GM19463 (cell line): ENCODE measurements around the gene ROCK2.
A peak's percentile ranks its signal among the peaks of the same experiment; 100 is the strongest.

Experiments
- ATAC-seq: cut with Tn5 transposase; IDR thresholded peaks from one replicate; pipeline ENCODE4 v1.9.1; 2021; ENCODE audit warnings: mild to moderate bottlenecking, moderate library complexity; ENCODE audit not compliant: unreplicated experiment

The ROCK2 gene

DNA sequence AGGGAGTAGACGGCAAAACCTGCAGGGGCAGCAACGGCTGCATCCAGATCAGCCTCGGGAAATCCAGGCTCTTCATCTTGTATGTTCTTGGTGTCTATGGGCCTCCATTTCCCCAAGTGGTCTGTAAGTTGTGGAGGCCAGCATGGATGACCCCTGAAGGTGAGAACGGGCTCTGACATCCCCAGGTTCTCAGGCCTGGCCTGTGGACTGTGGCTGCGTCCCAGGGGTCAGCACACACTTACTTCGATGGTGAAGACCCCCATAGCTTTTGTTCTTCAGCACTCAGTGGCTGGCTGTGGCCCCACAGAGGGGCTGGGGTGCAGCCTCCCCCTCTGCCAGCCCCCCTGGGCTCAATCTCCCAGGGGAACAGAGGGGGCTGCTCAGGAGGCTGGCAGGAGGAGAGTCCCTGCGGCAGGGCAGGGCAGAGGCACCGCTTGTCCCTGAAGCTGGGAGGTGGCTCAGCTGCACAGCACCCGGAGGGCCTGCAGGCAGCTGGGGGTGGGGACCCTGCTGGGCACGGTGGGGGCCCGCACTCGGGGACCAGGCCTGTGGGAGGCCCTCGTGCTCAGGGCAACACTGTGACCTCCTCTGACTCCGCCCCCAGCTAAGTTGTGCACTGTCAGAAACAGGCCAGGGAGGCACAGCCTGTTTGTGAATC is 185.4 kb downstream of the ROCK2 start:
- no peak for ATAC-seq

DNA sequence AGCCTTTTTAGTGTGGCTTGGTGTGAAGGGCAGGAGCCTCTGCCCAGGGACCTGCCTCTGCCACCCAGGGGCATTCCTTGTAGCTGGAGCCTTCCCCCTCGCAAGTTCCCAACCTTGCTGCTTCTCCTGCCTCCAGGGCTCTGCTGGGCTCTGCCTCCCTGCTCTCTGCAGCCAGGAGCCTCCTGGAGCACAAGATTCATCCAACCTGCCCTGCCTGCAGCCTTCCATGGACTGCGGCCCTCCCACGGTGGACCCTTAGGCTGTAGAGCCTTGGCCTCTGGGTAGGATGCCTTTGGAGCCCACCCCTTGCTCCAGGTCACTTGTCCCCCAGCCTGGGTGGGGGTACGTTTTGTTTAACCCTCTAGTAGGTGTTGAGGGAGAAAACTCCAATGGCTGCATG is 186.7 kb downstream of the ROCK2 start:
- ATAC-seq = no peak

DNA sequence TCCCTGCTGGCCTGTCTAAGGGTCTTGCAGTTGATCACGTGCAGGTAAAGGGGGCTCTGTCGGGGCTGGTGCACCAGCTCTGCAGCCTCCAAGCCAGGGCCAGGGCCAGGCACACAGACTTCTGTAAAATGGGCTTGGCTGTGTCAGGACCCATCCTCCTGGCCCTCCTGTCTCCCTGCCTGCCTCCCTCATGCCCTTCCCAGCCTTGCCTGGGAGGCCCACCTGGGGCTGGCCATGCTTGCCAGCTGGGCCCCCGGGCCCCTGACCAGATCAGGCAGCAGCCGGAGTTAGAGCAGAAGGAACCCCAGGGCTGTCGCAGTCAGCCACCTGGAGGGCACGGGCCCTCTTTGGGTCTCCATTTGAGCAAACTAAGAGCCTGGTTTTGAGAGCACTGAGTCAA is 187.1 kb downstream of the ROCK2 start:
- no peak for ATAC-seq

DNA sequence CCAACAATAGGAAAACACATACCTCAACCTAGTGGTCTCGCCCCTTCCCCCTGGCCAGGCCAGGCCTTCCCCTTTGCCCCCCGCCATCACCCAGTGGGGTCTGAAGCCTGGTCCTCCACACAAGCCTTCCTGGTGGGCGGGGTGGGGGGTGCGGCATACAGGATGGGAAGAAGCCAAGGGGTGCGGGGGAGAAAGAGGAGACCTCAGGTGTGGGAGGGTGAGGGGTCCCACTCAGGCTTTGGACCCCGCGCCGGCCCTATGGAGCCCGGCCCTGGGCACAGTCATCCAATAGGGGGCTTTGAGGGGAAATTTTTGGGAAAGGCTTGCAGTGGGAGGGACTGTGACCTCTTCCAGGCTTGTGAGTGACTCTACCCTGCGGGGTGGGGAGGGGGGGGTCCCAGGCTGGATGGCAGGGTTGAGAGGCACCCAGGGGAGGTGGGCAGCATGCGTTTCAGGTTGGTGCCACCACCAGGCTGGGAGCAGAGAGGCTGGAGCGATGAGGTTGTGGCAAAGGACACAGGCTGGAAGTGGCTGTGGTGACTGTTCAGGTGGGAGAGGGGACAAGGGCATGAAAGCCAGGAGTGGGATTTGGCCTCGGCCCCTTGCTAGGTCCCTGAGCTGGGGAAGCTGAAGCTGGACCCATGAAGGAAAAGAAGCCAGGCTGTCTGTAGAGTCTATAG is 187.9 kb downstream of the ROCK2 start:
- ATAC-seq = no peak

DNA sequence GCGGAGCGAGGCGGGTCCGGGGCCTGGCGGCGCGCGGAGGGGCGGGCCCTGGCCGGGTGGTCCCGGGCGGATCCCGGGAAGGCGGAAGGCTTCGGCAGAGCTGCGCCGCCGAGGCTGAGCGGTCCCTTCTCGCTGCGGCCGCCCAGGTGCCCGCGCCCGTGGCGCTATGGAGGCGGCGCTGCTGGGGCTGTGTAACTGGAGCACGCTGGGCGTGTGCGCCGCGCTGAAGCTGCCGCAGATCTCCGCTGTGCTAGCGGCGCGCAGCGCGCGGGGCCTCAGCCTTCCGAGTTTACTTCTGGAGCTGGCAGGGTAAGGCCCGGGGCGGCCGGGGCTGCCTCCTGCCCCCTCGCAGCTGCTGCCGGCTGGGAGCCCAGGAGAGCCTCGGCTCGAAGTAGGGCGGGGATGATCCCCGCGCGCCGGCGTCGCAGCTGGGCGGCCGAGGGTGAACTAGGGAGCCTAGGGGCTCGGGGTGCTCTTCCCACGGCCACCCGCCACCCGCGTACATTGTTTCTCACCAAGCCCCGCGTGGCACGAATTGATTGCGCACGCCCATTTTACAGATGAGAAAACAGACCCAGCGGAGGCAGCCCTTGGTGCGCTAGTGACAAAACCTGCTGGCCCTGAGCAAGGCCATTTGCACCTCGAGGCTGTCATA is 188.9 kb downstream of the ROCK2 start, which contains the start of gene SLC66A3:
Gene SLC66A3, plus strand, starts transcription at position 87 of the 655 bp plus-strand sequence. Its CDS starts 80 bp downstream, at position 167.
- peak; percentile 79 for ATAC-seq

DNA sequence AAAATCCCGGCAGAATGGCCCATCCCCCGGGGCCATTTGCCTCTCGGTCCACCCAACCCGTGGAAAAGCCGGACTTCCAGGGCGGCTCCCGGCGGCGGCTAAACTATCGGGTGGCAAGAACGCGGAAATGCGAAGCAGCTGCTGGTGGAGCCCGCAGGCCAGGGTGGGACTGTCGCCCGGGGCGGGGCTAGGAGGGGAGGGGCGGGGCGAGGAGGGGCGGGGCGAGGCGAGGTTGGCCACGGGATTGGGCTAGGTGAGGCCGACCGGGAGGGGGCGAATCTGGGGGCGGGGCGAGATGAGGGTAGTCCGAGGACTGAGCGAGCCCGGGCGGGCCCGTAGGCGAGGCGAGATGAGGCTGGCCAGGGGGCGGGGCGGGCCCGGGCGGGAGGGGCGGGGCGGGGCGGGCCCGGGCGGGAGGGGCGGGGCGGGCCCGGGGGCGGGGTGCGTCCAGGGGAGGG is 189.5 kb downstream of the ROCK2 start:
- ATAC-seq = peak; percentile 56

DNA sequence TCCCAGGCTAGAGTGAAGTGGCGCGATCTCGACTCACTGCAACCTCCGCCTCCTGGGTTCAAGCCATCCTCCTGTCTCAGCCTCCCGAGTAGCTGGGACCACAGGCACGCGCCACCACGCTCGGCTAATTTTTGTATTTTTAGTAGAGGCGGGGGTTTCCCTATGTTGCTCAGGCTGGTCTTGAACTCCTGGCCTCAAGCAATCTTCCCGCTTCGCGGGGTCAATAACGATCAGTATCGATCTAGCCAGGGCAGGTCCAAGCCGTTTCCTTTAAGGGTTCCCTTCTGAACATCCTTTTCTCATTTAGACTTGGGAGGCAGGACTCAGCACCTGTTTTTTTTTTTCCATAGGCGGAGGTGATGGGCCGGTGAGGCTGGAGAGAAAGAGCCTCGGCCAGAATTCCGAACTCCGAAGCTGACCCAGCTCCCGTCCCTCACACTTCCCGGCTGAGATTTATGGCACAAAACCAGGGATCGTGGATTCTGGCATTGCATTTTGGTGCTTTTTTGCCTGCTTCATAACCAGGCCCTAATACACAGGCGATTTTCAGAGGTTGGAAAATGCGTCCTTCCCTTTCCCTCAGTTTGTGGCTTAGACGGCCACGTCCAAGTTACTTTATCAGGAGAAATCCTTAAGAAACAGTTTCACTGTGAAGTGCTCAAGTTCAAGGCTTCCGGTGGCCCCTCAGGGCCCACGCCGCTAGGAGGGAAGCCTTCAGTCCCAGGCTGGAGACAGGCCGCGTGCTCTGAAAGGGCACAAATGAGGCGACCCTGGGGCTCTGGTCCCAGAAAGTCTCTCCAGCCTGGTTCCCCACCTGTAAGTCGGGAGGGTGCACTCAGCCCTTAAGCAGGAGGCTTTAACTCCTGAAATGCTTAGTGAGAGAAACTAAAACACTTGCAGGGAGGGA is 190.2 kb downstream of the ROCK2 start:
- peak; percentile 7 for ATAC-seq

DNA sequence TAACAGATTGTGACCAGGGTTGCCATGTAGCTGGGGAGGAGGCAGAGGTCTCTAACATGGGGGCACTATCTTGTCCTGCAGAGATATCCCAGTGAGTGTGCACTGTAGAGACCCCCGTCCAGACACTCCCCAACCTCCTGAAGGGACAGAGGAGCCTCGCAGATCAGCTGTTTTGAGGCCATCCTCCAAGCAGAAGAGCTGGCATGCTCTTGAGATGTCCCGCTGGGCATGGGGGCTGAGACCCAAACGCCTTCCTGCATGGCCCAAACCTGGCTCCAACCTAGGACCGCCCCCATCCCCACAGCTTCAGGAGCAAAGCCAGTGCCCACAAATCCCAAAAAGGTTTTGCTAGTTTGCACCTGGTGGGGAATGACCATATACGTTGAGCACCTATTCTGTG is 191.8 kb downstream of the ROCK2 start:
- ATAC-seq = no peak

DNA sequence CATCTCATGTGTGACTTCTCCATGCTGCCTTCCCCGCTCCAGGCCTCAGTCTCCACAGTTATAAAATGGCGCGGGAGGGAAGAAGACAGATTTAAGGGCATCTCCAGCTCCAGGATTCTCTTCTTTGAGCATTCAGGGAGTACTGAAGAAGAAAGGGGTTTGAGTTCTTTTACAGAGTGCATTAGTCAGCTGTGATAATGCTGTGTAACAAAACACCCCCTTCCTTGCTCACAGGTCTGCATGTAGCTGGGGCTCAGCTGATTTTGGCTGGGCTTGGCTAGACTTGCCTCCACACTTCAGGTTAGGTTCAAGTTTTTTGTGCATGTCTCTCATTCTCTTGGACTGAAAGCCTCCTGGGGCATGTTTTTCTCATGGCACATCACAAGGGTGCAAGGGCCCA is 197.2 kb downstream of the ROCK2 start:
- no peak for ATAC-seq

DNA sequence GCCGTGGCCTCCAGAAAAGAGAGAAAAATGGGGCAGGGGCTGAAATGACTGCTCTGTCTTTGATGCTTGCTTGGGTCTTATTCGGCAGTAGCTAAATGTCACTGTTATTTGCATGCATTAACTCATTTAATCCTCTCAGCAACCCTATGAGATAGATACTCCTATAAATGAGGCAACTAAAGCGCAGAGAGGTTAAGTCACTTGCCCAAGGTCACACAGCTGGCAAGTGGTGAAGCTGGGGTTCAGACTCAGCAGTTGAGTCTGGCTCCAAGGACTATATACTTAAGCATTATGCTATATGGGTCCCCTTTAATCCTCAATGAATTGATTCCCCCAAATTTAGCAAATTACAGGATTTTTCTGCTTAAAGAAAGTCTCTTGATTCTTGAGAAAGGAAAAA is 198.4 kb downstream of the ROCK2 start:
- ATAC-seq = no peak

DNA sequence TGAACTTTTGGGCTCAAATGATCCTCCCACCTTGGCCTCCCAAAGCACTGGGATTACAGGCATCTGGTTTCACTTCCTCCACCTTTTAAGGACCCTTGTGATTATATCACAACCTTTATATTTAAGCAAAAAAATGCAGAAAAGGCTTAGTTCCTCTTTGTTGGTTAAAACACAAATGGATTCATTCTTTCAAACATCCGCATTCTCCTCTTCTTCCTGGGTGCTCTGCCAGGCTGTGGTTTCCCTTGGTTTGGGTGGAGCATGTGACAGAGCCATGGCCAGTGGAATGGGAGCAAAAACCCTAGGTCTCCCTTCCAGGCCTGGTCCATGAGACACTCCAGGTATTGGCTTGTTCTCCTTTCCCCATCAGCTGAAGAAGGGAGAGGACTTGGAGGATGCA is 199.1 kb downstream of the ROCK2 start:
- no peak for ATAC-seq

DNA sequence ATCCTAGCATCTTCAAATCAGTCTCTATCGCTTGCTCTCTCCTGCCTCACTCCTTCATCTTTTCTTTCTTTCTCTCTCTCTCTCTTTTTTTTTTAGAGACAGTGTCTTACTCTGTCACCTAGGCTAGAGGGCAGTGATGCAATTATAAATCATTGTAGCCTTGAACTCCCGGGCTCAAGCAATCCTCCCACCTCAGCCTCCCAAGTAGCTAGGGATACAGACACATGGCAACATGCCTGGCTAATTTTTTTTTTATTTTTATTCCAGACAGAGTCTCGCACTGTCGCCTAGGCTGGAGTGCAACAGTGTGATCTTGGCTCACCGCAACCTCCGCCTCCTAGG is 199.7 kb downstream of the ROCK2 start:
- ATAC-seq = no peak

DNA sequence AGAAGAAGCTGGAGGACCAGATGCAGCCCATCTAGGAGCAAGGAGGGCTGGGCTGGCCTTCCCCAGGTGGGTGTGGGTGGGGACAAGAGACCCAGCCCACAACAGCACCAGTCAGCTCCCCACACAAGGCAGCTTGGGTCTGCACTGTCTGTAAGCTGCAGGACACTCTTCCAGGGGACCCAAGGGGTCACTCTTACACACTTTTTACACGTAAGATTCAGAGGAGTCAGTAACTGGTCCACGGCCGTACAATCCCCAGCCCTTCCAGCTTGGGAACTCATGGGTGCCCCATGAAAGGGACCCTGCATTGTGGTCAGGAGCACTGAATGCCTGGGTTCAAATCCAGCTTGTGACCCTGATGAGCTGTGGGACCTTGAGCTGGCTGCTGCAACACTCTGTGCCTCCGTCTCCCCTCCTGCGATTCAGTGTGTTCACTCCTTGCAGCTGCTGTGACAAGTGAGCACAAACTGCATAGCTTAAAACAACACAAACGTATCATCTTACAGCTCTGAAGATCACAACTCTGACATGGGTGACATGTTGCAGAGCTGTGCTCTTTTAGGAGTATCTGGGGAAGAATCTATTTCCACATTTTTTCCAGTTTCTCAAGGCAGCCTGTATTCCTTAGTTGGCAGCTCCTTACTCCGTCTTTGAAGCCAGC is 200.2 kb downstream of the ROCK2 start:
- no peak for ATAC-seq

DNA sequence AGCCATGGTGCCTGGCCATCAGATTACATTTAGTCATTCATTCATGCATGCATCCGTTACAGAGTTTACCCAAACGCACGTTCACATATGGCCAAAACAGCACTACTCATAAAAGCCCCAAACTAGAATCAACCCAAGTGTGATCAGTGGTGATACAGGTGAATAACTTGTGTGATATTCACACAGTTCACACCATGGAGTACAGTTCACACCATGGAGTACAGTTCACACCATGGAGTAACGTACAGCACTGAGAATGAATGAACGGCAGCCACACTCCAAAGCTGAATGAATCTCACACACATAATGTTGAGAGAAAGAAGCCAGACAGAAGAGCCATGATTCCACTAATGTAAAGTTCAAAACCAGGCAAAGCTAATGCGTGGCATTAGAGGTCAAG is 201.4 kb downstream of the ROCK2 start:
- no peak for ATAC-seq

DNA sequence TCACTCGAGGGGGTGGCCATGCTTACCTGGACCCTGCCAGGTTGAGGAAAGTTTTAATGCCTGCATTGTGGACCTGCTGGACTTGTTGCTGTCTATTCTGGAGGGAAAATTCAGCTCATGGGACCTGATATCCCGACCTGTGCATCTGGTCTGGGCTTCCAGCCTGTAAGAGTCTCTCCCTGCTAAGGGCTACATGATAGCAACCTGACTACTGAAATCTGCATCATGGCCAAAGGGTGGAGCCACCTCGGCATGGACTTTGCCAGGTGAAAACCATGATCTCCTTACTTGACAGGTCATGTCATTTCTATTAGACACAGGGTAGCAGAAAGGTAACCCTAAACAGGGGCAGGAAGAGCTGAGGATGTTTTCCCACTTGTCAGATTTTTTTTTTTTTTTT is 202.1 kb downstream of the ROCK2 start:
- ATAC-seq = no peak

DNA sequence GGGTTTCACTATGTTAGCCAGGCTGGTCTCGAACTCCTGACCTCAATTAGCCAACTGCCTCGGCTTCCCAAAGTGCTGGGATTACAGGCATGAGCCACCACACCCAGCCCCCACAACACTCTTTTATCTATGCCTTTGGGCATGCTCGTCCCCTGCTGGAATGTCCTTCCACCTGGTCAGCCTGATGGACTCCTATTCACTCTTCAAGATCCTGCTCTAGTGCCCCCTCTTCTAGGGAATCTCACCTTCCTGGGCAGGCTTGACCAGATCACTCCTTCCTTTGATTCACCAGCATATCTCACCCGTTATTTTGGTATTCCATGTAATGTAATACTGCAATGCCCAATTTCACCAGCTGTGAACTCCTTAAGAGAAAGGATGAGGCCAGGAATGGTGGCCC is 203.1 kb downstream of the ROCK2 start:
- no peak for ATAC-seq

DNA sequence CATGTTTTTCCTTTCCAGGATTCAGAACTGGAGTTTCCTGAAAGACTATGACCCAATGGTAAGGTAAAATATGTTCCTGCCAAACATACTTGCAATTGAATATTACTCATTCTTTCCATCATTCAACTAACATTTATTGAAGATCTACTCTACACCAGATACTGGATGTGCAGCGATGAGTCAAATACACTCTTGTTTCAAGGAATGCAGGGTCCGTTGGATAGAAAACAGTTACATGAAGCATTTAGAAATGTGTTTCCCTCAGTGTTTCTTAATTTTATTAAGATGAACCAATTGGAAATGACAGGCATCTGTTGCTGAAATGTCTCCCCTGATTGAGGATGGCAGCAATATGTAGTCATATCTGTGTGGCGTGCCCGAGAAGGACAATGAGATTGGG is 203.9 kb downstream of the ROCK2 start:
- no peak for ATAC-seq

DNA sequence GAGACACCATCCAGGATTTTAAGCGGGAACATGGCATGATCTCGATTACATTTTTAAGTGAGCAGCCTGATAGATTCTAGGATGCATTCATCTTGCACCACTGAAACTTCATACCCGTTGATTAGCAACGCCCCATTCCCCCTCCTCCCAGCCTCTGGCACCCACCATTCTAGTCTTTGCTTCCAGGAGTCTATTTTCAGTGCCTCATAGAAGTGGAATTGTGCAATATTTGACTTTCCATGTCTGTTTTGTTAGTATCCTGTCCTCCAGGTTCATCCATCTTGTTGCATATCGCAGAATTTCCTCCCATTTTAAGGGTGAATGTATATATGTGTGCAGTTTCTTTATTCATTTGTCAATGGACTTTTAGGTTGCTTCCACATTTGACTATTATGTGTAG is 210.1 kb downstream of the ROCK2 start:
- ATAC-seq = no peak

DNA sequence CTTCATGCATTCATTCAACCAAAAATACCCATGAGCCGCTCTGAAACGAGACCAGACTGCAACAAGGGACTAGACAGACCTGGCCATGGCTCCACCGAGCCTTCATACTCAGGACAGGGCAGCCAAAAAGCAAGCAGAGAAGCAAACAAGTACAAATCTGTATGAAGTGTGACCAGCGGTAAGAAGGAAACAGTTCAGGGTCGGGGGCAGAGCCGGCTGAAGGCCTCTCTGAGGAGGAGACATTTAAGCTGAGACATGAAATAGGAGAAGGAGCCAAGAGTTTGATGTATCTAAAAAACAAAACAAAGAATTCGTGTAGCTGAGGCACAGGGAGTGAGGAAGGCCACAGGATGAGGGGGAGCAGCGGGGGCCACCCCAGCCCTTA is 210.5 kb downstream of the ROCK2 start:
- no peak for ATAC-seq

DNA sequence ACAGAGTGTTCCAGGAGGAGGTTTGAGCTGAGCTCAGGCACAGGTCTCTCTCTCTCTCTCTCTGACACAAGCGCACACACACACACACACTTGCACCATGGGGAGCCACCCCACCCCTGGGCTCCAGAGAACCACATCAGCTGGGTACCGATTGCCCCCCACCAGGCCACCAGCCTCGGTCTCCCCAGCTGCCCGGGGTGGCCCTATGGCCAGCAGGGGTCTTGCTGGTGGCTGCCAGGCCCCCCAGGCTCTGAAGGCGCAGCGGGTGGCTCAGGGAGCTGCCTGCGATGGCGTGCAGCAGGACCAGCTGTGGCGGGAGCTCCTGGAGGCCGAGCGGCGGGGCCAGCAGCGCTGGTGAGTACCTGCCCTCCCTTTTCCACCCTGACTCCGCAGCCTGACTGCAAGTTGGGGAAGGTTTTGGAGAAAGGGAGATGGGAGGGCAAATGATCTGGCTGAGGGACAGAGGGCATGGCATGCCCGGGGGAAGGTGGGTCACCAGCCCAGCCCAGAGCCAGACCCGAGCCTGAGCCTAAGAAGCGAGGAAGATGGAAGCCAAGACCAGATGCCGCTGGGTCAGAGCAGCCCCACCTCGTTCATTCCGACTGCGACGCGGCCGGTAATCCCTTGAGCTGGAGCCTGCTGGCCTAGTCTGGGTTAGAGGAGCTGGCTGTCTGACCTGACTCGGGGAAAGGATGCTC is 211.0 kb downstream of the ROCK2 start:
- no peak for ATAC-seq
